Esophagus squamous epithelium (tissue), 5 donors: ENCODE results near the gene PACC1. TPM values are rescaled to one million over a fixed set of nuclear protein-coding genes. Genes with fewer than 3 reads are reported as not detected.
A peak's percentile ranks its signal among the peaks of the same experiment; 100 is the strongest.

ENCODE experiments used
- DNase-seq: peaks from one replicate; lab custom pipeline; 2025; lab: John Stamatoyannopoulos, UW
- H3K27ac ChIP-seq, 4 donors: fragments of 200-600 bp; sonication (generic); one replicate each; pipeline ENCODE4 v1.5.1; 2016 to 2019; ENCODE audit warnings: mild to moderate bottlenecking in 1 of 4
- H3K27me3 ChIP-seq, 4 donors: fragments of 200-600 bp; sonication (generic); 1 replicate in 3 of 4; 2 replicates in 1 of 4; pipeline versions ENCODE4 v1.5.1 to v1.6.0; 2017 to 2021; ENCODE audit warnings: antibody characterized with exemption in 1 of 4
- H3K36me3 ChIP-seq, 3 donors: fragments of 200-600 bp; sonication (generic); one replicate each; pipeline ENCODE4 v1.5.1; 2016 to 2019
- H3K4me1 ChIP-seq, 3 donors: fragments of 200-600 bp; sonication (generic); one replicate each; pipeline ENCODE4 v1.5.1; 2017 to 2019
- H3K4me3 ChIP-seq, 4 donors: fragments of 200-600 bp; sonication (generic); 1 replicate in 3 of 4; 2 replicates in 1 of 4; pipeline ENCODE4 v1.5.1; 2016 to 2019; ENCODE audit warnings: mild to moderate bottlenecking in 2 of 4, moderate library complexity in 1 of 4
- H3K9me3 ChIP-seq, 3 donors: fragments of 200-600 bp; sonication (generic); one replicate each; pipeline ENCODE4 v1.5.1; 2016 to 2019
- CTCF ChIP-seq, 6 experiments: fragments of 450-650 bp in 4 of 6; fragments of 200-600 bp in 2 of 6; sonication (generic) in 2 of 6; IDR thresholded peaks; one replicate each; pipeline ENCODE4 v1.5.1; 2016 to 2019; ENCODE audit warnings: antibody characterized with exemption in 6 of 6, mild to moderate bottlenecking in 4 of 6, moderate library complexity in 4 of 6
- POLR2A ChIP-seq, 4 donors: fragments of 450-650 bp; IDR thresholded peaks; one replicate each; pipeline ENCODE4 v1.6.1; 2017; ENCODE audit warnings: antibody characterized with exemption in 4 of 4, mild to moderate bottlenecking in 4 of 4, moderate library complexity in 3 of 4
- WGBS, 2 donors: methylation state at CpG; one replicate each; pipeline ENCODE4 v1.1.5; 2018; 5-methylcytosine and 5-hydroxymethylcytosine counted together
- intact Hi-C: fragments of 100-400 bp; cut with DNase I; formaldehyde crosslinking; loops from one replicate; pipeline ENCODE4 v1.15.0; 2022
- total RNA-seq, 4 donors: library from RNA; depleted of rRNA; stranded (reverse); fragments of >200 nt; gene quantifications; one replicate each; pipeline ENCODE4 v1.1.0, GENCODE V29; 2016
- donor health status: DM: yes; HTN: yes; CAD: no.

PACC1 gene
- total RNA-seq, 4 donors from 2014 or later, result 5.0 to 7.6 (median 6.3) TPM

- no peaks in the 10 kb centered on the region for H3K27me3 ChIP-seq
- H3K27ac ChIP-seq, result no peak overlapping the region
- intact Hi-C loops, result loop anchor here (10.0 kb wide), 1 partner anchor 395 kb away; no protein-coding TSS in a partner anchor
- no peak for TF ChIP-seq CTCF (IDR thresholded peaks at IDR 0.05)
- H3K36me3 ChIP-seq, result no peaks in the 10 kb centered on the region
- WGBS, 2 donors, result 73 to 86% methylated on average over 5 of the region's 5 CpGs
- H3K4me3 ChIP-seq, result no peak overlapping the region
- H3K9me3 ChIP-seq, result no peaks in the 10 kb centered on the region
- no peak for DNase-seq
- H3K4me1 ChIP-seq, result peaks cover 0 to 11% (median 7%) of the 10 kb centered on the region in 3 donors
Observed at GRCh38 chr1:212459656-212460055, 45.0 kb upstream of the PACC1 start.

- H3K4me3 ChIP-seq, result no peak overlapping the region
- intact Hi-C loops, result loop anchor here (10.0 kb wide), 1 partner anchor 394 kb away; no protein-coding TSS in a partner anchor
- no peaks in the 10 kb centered on the region for H3K9me3 ChIP-seq
Observed at GRCh38 chr1:212458817-212459216, 44.1 kb upstream of the PACC1 start.

DNA sequence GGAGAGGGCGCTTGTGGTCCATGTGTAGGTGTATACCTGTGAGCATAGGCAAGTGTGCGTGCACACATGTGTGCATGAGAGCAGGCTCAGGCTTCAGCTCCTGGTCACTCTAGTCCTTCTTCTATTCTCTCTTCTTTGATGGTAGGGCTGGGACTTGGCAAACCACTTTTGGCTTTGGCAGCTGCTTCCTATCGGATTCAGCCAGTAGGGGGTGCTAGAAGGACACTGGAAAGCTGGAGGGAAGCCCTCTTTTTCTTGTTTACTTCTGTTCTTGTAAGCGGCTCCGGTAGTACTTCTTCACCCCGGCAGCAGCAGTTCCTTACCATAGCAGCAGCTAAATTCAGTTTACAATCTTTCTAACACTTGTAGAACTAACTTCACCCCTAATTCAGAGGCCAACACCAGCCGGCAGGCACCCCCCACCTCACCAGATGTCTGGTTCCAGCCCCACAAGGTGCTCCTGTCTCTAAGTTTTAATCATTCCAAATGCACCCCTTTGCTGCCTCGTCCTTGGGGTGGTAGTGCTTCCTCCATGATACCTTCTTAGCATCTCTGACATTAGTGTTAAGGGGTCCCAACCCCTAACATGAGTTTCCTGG lies 43.2 kb upstream of the PACC1 start:
- H3K4me3 ChIP-seq, result no peak overlapping the region
- TF ChIP-seq CTCF (IDR thresholded peaks at IDR 0.05) (peak in 5 of 6 experiments; percentile 30 to 74 (median 48)), POLR2A (IDR thresholded peaks at IDR 0.05) (no peak)
- H3K4me1 ChIP-seq, result peaks cover 0 to 20% (median 14%) of the 10 kb centered on the region in 3 donors
- no peaks in the 10 kb centered on the region for H3K9me3 ChIP-seq
- 53 to 56% methylated on average over 8 of the region's 8 CpGs for WGBS, 2 donors
- no peaks in the 10 kb centered on the region for H3K36me3 ChIP-seq
- no peak for DNase-seq
- no peaks in the 10 kb centered on the region for H3K27me3 ChIP-seq
- H3K27ac ChIP-seq, result no peak overlapping the region
- intact Hi-C loops, result loop anchor here (10.0 kb wide), 1 partner anchor 393 kb away; no protein-coding TSS in a partner anchor

More at GRCh38 chr1:212458817-212459216, 44.1 kb upstream of the PACC1 start:
- no peaks in the 10 kb centered on the region for H3K36me3 ChIP-seq
- H3K27me3 ChIP-seq, result no peaks in the 10 kb centered on the region
- TF ChIP-seq POLR2A (IDR thresholded peaks at IDR 0.05) (no peak), CTCF (IDR thresholded peaks at IDR 0.05) (no peak)
- H3K4me1 ChIP-seq, result peaks cover 0 to 11% (median 7%) of the 10 kb centered on the region in 3 donors
- WGBS, 2 donors, result 20 to 36% methylated on average over 1 of the region's 1 CpG
- no peak overlapping the region for H3K27ac ChIP-seq
- DNase-seq, result no peak

DNA sequence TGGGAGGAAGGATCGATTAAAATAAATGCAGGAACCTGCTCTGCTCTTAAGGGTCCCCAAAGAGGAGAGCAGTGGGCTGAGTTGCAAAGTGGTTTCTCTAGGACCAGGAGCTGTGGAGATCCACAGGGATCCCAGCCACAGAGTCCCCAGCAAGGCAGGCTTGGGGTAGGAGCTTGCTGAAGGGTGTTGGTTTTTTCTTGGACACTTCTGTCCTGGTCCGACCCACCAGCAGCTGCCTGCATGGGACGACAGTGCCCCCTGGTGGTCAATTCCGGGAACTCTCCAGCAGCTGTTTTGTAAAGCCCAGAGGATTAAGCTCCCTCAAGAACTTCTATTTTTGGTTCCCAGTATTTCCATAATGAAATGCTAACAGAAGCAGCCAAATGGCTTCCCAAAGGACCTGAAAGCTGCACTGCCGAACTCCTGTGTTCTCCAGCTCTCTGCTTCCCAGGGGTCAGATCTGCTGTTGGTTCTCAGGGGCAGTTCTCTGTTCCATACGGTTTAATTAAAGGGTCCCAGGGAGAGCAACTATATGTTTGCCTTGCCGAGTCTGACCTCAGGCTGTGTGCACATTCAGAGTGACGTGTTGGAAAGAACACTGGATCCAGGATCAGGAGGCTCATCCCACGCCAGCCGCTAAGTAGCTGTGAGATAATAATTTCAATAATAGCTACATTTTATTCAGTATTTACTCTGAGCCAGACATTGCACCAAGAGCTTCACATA lies 41.3 kb upstream of the PACC1 start:
- H3K4me1 ChIP-seq, result peaks cover 0 to 26% (median 18%) of the 10 kb centered on the region in 3 donors
- TF ChIP-seq CTCF (IDR thresholded peaks at IDR 0.05) (peak; percentile 93 to 100 (median 97)), POLR2A (IDR thresholded peaks at IDR 0.05) (no peak)
- DNase-seq, result no peak
- peak overlapping the region in 3 of 4 donors; percentile 15 to 28 (median 19) for H3K4me3 ChIP-seq
- H3K9me3 ChIP-seq, result no peaks in the 10 kb centered on the region
- intact Hi-C loops, result loop anchor here (10.0 kb wide), 1 partner anchor 391 kb away; no protein-coding TSS in a partner anchor
- no peaks in the 10 kb centered on the region for H3K36me3 ChIP-seq
- H3K27ac ChIP-seq, result peak overlapping the region in 3 of 4 donors; percentile 59 to 76 (median 71)
- 25 to 31% methylated on average over 9 to 10 of the region's 10 CpGs for WGBS, 2 donors
- no peaks in the 10 kb centered on the region for H3K27me3 ChIP-seq

DNA sequence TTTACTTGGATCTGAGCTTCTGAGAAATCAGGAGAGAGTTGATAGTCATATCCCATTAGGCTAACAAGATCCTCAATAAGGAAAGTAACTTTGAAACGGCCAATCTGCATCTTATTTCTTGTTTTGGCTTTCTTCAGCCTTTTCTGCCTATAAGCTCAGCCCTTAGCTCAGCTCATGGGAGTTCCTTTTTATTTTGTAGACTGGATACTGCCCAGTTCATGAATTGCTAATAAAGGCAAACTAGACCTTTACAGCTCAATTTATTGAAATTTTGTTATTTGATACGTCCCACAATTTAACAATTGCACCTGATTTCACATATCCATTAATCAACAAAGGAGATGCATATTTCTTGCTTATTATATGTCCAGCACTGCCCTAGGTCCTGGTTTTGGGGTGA lies 40.7 kb upstream of the PACC1 start:
- Histone ChIP-seq H3K27ac (peak overlapping the region in 2 of 4 donors; percentile 14 to 71), H3K4me1 (peaks cover 0 to 26% (median 18%) of the 10 kb centered on the region in 3 donors), H3K36me3 (no peaks in the 10 kb centered on the region), H3K4me3 (no peak overlapping the region), H3K9me3 (no peaks in the 10 kb centered on the region), H3K27me3 (no peaks in the 10 kb centered on the region)
- 85 to 89% methylated on average over 2 of the region's 2 CpGs for WGBS, 2 donors
- DNase-seq, result no peak
- intact Hi-C loops, result loop anchor here (10.0 kb wide), 1 partner anchor 391 kb away; no protein-coding TSS in a partner anchor
- no peak for TF ChIP-seq POLR2A (IDR thresholded peaks at IDR 0.05)
- TF ChIP-seq CTCF (IDR thresholded peaks at IDR 0.05), result no peak
